LNCAP (cell line): ENCODE data around the gene YPEL5.

Experiments
- CTCF ChIP-seq: fragments of 450-650 bp; IDR thresholded peaks from 2 replicates; pipeline ENCODE4 v1.5.1; 2017; ENCODE audit warnings: mild to moderate bottlenecking

Gene YPEL5

DNA sequence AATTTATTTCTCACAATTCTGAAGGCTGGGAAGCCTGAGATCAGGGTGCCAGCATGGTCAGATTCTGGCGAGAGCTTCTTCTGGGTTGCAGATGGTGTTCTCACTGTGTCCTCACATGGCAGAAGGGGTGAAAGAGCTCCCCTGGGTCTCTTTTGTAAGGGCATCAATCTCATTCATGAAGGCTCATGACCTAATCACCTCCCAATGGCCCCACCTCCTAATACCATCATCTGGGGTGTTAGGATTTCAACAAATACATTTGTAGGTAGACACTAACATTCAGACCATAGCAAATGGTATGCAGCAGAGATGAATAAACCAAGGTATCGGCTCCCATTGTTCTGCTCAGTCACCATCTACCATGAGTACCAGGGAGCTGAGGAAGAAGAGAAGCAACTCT, 32.7 kb downstream of the YPEL5 start:
- no peak for TF ChIP-seq CTCF

- TF ChIP-seq CTCF, result no peak
Observed at GRCh38 chr2:30180226-30180625, 33.4 kb downstream of the YPEL5 start.

DNA sequence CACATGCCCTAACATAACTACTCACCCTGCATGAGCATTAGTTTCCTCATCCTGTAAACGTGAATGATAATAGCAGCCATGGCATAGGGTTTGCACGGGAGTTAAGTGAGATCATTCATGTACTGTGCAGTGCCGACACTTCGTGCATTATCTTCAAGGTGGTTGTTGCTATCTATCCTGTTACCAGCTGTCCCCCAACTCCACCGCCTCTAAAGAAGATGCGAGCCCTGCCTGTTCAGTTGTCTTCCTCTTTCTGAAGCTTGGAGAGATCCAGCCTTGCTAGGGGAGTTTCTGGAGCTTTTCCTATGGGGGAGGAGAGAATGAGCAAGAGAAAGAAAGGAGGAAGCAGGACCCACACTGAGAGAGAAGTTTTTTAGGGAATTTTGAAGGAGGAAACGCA, 34.4 kb downstream of the YPEL5 start:
- TF ChIP-seq CTCF, result no peak

GRCh38 chr2:30184035-30184434, 37.2 kb downstream of the YPEL5 start:
- TF ChIP-seq CTCF, result no peak

DNA sequence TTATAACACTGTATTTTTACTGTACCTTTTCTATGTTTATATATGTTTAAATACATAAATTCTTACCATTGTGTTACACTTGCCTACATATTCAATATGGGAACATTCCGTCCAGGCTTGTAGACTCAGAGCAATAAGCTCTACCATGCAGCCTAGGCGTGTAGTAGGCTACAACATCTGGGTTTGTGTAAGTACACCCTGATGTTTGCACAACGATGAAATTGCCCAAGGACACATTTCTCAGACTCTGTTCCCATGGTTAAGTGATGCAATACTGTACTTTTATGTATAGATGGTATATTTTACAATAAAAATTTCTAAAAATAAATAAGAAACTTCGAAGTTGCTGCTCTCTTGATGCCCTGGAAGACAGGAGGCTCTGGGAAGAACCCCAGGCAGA, 38.4 kb downstream of the YPEL5 start:
- no peak for TF ChIP-seq CTCF

GRCh38 chr2:30188292-30188691, 41.5 kb downstream of the YPEL5 start:
- TF ChIP-seq CTCF, result no peak

- no peak for TF ChIP-seq CTCF
Observed at GRCh38 chr2:30190637-30191036, 43.8 kb downstream of the YPEL5 start.

- TF ChIP-seq CTCF, result no peak
Observed at GRCh38 chr2:30191107-30191506, 44.3 kb downstream of the YPEL5 start.
